Panc1 (cell line): ENCODE data around the gene TNFRSF21. TPM values are rescaled to one million over a fixed set of nuclear protein-coding genes. Genes with fewer than 3 reads are reported as not detected.

Source experiments
- ATAC-seq: fragments of 200-7000 bp; cut with Tn5 transposase; 2 replicates; pipeline ENCODE4 v1.9.1; 2020; ENCODE audit warnings: mild to moderate bottlenecking, moderate library complexity
- BruUV-seq: library from RNA; stranded (reverse); fragments of 400-500 nt; replicated peaks from 2 replicates; lab custom pipeline; 2021; lab: Mats Ljungman, UMichigan
- CTCF ChIA-PET: fragments of 300-600 bp; sonication (Branson Sonifier 250); formaldehyde crosslinking; loops from one replicate; lab custom pipeline; 2022; ENCODE audit warnings: antibody characterized with exemption; lab: Charles Lee
- POLR2A ChIA-PET: fragments of 300-600 bp; sonication (Branson Sonifier 250); formaldehyde crosslinking; loops from one replicate; lab custom pipeline; 2022; ENCODE audit warnings: antibody characterized with exemption; lab: Charles Lee
- DNase-seq: peaks from one replicate; pipeline ENCODE4 v3.0.0-alpha.2; 2010; ENCODE audit warnings: low read depth, low spot score
- H3K27ac ChIP-seq: 2 replicates; pipeline ENCODE4 v1.5.1; 2011; ENCODE audit warnings: mild to moderate bottlenecking, low read length, inconsistent platforms
- H3K27me3 ChIP-seq: fragments of 200-500 bp; sonication (Bioruptor generic); 2 replicates; pipeline ENCODE4 v1.6.0; 2014; ENCODE audit warnings: low read length, inconsistent platforms; ENCODE audit not compliant: control insufficient read depth, insufficient read depth
- H3K36me3 ChIP-seq: fragments of 200-500 bp; sonication (Bioruptor generic); 2 replicates; pipeline ENCODE4 v1.5.1; 2014; ENCODE audit warnings: inconsistent platforms, mild to moderate bottlenecking, low read length, moderate library complexity; ENCODE audit not compliant: control insufficient read depth, insufficient read depth
- H3K4me1 ChIP-seq: 2 replicates; pipeline ENCODE4 v1.5.1; 2011; ENCODE audit warnings: inconsistent platforms, mild to moderate bottlenecking, low read length, moderate library complexity; ENCODE audit not compliant: control insufficient read depth, insufficient read depth
- H3K4me3 ChIP-seq, 2 experiments: 2 replicates each; pipeline ENCODE4 v1.5.1; 2011 to 2012; ENCODE audit warnings: low read depth in 2 of 2, low read length in 2 of 2, mild to moderate bottlenecking in 2 of 2, inconsistent platforms in 1 of 2, moderate library complexity in 1 of 2
- H3K9me3 ChIP-seq: fragments of 200-500 bp; sonication (Bioruptor generic); 2 replicates; pipeline ENCODE4 v1.5.1; 2014; ENCODE audit warnings: low read depth, mild to moderate bottlenecking, inconsistent platforms, low read length, moderate library complexity; ENCODE audit not compliant: control insufficient read depth, insufficient read depth
- POLR2AphosphoS5 ChIP-seq: IDR thresholded peaks from 2 replicates; pipeline ENCODE4 v1.6.1; 2012; ENCODE audit warnings: mild to moderate bottlenecking, low read depth, low read length, moderate library complexity
- SIN3A ChIP-seq: IDR thresholded peaks from 2 replicates; pipeline ENCODE4 v1.6.1; 2012; ENCODE audit warnings: low read depth, mild to moderate bottlenecking, low read length, moderate library complexity, borderline replicate concordance; ENCODE audit not compliant: insufficient read depth
- TCF7L2 ChIP-seq: IDR thresholded peaks from 2 replicates; pipeline ENCODE4 v1.6.1; 2011; ENCODE audit warnings: mild to moderate bottlenecking, low read depth, low read length, inconsistent platforms
- in situ Hi-C: cut with HindIII; loops from 2 replicates; pipeline ENCODE4 v1.10.0; 2016; ENCODE audit warnings: low sequenced_read_pairs, low pct_unique_long_range_greater_than_20kb
- intact Hi-C: fragments of 100-400 bp; cut with micrococcal nuclease; formaldehyde crosslinking; loops from one replicate; pipeline ENCODE4 v1.10.0; 2022; ENCODE audit not compliant: unreplicated experiment
- total RNA-seq: library from RNA; stranded (reverse); gene quantifications from one replicate; pipeline ENCODE4 v1.2.1, GENCODE V29; 2021; ENCODE audit not compliant: unreplicated experiment
- TF ChIP-seq, protein P1 (sequence below): fragments of 450-650 bp; IDR thresholded peaks from 2 replicates; pipeline ENCODE4 v1.5.1; 2017; ENCODE audit warnings: mild to moderate bottlenecking
- TF ChIP-seq, protein P2 (sequence below), 2 experiments: IDR thresholded peaks; 2 replicates each; pipeline ENCODE4 v1.6.1; 2011 to 2012; ENCODE audit warnings: low read depth in 2 of 2, control low read depth in 1 of 2, low read length in 1 of 2, mild to moderate bottlenecking in 1 of 2, moderate library complexity in 1 of 2; ENCODE audit not compliant: insufficient read depth in 1 of 2

Gene TNFRSF21
- total RNA-seq, 1 experiment from 2014 or later, result 76.0 TPM

DNA sequence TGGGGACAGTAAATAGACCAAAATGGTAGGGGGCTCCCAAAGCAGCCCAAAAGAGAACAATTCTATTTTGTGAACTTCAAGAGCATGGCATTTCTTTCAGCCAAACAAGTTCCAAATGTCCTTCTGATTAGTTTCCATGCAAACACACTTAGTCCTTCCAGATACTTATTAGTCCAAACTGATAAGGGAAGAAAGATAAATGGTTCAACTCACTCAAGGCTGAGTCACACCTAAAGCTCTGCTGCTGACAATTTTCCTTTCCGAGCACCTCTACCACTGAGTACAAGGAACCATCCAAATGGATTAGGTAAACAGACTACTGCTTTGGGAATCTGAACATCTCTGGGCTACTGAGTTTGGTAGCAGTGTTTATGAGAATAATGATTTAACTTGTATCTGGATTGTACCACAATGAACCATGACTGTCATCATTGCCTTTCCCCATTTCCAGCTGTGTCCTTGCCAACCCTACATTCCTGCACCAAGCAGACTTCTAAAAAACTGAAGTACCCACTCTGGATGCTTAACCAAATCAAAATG, 71.2 kb downstream of the TNFRSF21 start:
- in situ Hi-C loops, result no loop called here
- Histone ChIP-seq H3K27me3 (no peaks in the 10 kb centered on the region), H3K36me3 (no peaks in the 10 kb centered on the region), H3K4me1 (peaks cover 32% of the 10 kb centered on the region), H3K9me3 (no peaks in the 10 kb centered on the region), H3K4me3 (no peak overlapping the region), H3K27ac (no peak overlapping the region)
- ATAC-seq (no peak), DNase-seq (no peak)
- CTCF ChIA-PET, result no interaction called here
- POLR2A ChIA-PET, result no interaction called here
- TF ChIP-seq POLR2AphosphoS5 (no peak), SIN3A (no peak), TCF7L2 (no peak)
- TF ChIP-seq, protein P1, sequence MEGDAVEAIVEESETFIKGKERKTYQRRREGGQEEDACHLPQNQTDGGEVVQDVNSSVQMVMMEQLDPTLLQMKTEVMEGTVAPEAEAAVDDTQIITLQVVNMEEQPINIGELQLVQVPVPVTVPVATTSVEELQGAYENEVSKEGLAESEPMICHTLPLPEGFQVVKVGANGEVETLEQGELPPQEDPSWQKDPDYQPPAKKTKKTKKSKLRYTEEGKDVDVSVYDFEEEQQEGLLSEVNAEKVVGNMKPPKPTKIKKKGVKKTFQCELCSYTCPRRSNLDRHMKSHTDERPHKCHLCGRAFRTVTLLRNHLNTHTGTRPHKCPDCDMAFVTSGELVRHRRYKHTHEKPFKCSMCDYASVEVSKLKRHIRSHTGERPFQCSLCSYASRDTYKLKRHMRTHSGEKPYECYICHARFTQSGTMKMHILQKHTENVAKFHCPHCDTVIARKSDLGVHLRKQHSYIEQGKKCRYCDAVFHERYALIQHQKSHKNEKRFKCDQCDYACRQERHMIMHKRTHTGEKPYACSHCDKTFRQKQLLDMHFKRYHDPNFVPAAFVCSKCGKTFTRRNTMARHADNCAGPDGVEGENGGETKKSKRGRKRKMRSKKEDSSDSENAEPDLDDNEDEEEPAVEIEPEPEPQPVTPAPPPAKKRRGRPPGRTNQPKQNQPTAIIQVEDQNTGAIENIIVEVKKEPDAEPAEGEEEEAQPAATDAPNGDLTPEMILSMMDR, result no peak
- TF ChIP-seq, protein P2, sequence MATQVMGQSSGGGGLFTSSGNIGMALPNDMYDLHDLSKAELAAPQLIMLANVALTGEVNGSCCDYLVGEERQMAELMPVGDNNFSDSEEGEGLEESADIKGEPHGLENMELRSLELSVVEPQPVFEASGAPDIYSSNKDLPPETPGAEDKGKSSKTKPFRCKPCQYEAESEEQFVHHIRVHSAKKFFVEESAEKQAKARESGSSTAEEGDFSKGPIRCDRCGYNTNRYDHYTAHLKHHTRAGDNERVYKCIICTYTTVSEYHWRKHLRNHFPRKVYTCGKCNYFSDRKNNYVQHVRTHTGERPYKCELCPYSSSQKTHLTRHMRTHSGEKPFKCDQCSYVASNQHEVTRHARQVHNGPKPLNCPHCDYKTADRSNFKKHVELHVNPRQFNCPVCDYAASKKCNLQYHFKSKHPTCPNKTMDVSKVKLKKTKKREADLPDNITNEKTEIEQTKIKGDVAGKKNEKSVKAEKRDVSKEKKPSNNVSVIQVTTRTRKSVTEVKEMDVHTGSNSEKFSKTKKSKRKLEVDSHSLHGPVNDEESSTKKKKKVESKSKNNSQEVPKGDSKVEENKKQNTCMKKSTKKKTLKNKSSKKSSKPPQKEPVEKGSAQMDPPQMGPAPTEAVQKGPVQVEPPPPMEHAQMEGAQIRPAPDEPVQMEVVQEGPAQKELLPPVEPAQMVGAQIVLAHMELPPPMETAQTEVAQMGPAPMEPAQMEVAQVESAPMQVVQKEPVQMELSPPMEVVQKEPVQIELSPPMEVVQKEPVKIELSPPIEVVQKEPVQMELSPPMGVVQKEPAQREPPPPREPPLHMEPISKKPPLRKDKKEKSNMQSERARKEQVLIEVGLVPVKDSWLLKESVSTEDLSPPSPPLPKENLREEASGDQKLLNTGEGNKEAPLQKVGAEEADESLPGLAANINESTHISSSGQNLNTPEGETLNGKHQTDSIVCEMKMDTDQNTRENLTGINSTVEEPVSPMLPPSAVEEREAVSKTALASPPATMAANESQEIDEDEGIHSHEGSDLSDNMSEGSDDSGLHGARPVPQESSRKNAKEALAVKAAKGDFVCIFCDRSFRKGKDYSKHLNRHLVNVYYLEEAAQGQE (IDR thresholded peaks at IDR 0.05; ENCODE audit: insufficient read depth in 1 of 2, low read depth in 2 of 2, low read length in 1 of 2), result no peak
- intact Hi-C loops, result no loop called here
- BruUV-seq, result no TSS peak

DNA sequence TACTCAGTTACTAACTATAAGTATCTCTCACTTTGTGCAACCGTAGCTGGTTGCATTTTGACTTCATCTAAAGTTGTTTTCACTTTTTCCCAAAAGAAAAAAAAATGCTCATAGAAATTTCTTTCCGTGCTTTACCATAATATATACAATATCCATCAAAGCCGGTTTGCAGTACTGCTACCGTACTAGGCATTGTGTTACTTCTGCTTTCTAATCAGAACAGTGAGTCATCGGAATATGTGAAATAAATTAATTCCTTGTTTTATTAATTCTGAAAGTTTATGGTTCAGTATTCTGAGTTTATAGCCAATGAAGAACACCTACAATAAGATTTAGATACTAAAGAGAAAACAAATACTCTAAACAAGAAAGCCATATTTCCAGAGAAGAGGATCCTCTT, 72.5 kb downstream of the TNFRSF21 start:
- intact Hi-C loops, result no loop called here

More for the DNA sequence above, 72.5 kb downstream of the TNFRSF21 start:
- Histone ChIP-seq H3K4me3 (no peak overlapping the region), H3K9me3 (no peaks in the 10 kb centered on the region), H3K27ac (no peak overlapping the region; the same call in 1 of the 2 replicates), H3K36me3 (no peaks in the 10 kb centered on the region), H3K4me1 (peaks cover 20% of the 10 kb centered on the region), H3K27me3 (no peaks in the 10 kb centered on the region)
- ChIA-PET CTCF (no interaction called here), POLR2A (no interaction called here)
- TF ChIP-seq POLR2AphosphoS5 (no peak), SIN3A (no peak), TCF7L2 (no peak)
- TF ChIP-seq, protein P1, result no peak
- TF ChIP-seq, protein P2 (IDR thresholded peaks at IDR 0.05; ENCODE audit: insufficient read depth in 1 of 2, low read depth in 2 of 2, low read length in 1 of 2), result no peak
- DNase-seq (no peak), ATAC-seq (no peak)
- in situ Hi-C loops, result no loop called here
- BruUV-seq, result no TSS peak
